Inferior parietal cortex (tissue), 1 donor: ENCODE measurements around the gene CLN3.
"Not testable (repeated sequence)": the region's sequence is repeated elsewhere in the genome, so short reads cannot be mapped to it uniquely, and the experiment has no call there.

Experiments
- DNase-seq: peaks from one replicate; pipeline ENCODE4 v3.0.0-alpha.2; 2016; ENCODE audit errors: extremely low spot score

Gene CLN3

GRCh38 chr16:28513484-28514181 lies 21.8 kb upstream of the CLN3 start:
- no peak for DNase-seq

- no peak for DNase-seq
Measured at GRCh38 chr16:28511801-28512789, 20.2 kb upstream of the CLN3 start.

- DNase-seq = no peak
Measured at GRCh38 chr16:28511031-28511430, 19.2 kb upstream of the CLN3 start.

- DNase-seq = no peak
Measured at GRCh38 chr16:28505489-28506137, 13.7 kb upstream of the CLN3 start.

GRCh38 chr16:28504707-28505404 lies 13.0 kb upstream of the CLN3 start:
- no peak for DNase-seq

GRCh38 chr16:28503470-28504259 lies 11.8 kb upstream of the CLN3 start:
- DNase-seq = no peak

GRCh38 chr16:28502290-28502689 lies 10.4 kb upstream of the CLN3 start:
- no peak for DNase-seq

GRCh38 chr16:28501258-28502232 lies 9.7 kb upstream of the CLN3 start:
- no peak for DNase-seq

- DNase-seq = not testable (repeated sequence)
Measured at GRCh38 chr16:28500476-28501180, 8.8 kb upstream of the CLN3 start.

GRCh38 chr16:28499854-28500253 lies 8.0 kb upstream of the CLN3 start:
- no peak for DNase-seq

- no peak for DNase-seq
Measured at GRCh38 chr16:28498666-28499381, 7.0 kb upstream of the CLN3 start.

- no peak for DNase-seq
Measured at GRCh38 chr16:28497861-28498599, 6.2 kb upstream of the CLN3 start.

GRCh38 chr16:28497386-28497785 lies 5.5 kb upstream of the CLN3 start:
- DNase-seq = no peak

- DNase-seq = no peak
Measured at GRCh38 chr16:28496844-28497243, 5.0 kb upstream of the CLN3 start.

- DNase-seq = no peak
Measured at GRCh38 chr16:28495795-28496749, 4.2 kb upstream of the CLN3 start.

GRCh38 chr16:28495098-28495793 lies 3.4 kb upstream of the CLN3 start:
- DNase-seq = no peak
